ENCODE measurements around the gene SLAMF8. TPM values are rescaled to one million over a fixed set of nuclear protein-coding genes. Genes with fewer than 3 reads are reported as not detected.
A peak's percentile ranks its signal among the peaks of the same experiment; 100 is the strongest.

Gene SLAMF8
- total RNA-seq, 1 experiment from 2014 or later = not detected

DNA sequence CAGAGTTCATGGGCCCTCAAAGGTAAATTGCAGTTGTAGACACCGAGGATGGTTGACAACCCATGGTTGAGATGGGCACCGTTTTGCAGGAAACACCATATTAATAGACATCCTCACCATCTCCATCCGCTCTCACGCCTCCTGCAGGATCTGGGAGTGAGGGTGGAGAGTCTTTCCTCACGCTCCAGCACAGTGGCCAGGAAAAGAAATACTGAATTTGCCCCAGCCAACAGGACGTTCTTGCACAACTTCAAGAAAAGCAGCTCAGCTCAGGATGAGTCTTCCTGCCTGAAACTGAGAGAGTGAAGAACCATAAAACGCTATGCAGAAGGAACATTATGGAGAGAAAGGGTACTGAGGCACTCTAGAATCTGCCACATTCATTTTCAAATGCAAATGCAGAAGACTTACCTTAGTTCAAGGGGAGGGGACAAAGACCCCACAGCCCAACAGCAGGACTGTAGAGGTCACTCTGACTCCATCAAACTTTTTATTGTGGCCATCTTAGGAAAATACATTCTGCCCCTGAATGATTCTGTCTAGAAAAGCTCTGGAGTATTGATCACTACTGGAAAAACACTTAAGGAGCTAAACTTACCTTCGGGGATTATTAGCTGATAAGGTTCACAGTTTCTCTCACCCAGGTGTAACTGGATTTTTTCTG lies 9.3 kb downstream of the SLAMF8 start:
- WGBS (ENCODE audit: extremely low coverage, insufficient read length, low lambda C conversion rate) = no CpG with 5 or more reads among the region's 8 CpGs
- H3K18ac ChIP-seq (ENCODE audit: insufficient read length, low read depth, low read length) = no peak overlapping the region

More for the DNA sequence above, 9.3 kb downstream of the SLAMF8 start:
- H3K4me3 Mint-ChIP-seq = no peak overlapping the region
- Histone ChIP-seq H4K5ac (ENCODE audit: insufficient read length, low read depth, low read length) (no peak overlapping the region), H2AK5ac (ENCODE audit: insufficient read length, low read length) (no peak overlapping the region), H2BK20ac (ENCODE audit: low read depth, low read length, poor library complexity, severe bottlenecking) (no peak overlapping the region), H3K4me2 (ENCODE audit: insufficient read depth, insufficient read length, low read length) (no peak overlapping the region), H2BK5ac (ENCODE audit: insufficient read length, low read length) (no peak overlapping the region), H3K27me3 (ENCODE audit: insufficient read depth, low read length) (no peaks in the 10 kb centered on the region), H3K9ac (ENCODE audit: extremely low read depth, insufficient read length, low read length) (no peak overlapping the region), H3K23ac (ENCODE audit: insufficient read length, low read depth, low read length) (no peak overlapping the region), H3K79me2 (ENCODE audit: insufficient read depth, low read length) (no peaks in the 10 kb centered on the region), H3K79me1 (ENCODE audit: insufficient read depth, low read depth, low read length, poor library complexity, severe bottlenecking) (no peaks in the 10 kb centered on the region), H2BK15ac (ENCODE audit: low read depth, low read length) (no peak overlapping the region), H4K8ac (replicated peaks; ENCODE audit: insufficient read length, low read depth, low read length) (no peak overlapping the region), H3K9me3 (ENCODE audit: control insufficient read depth, low read depth, low read length) (no peaks in the 10 kb centered on the region), H2BK12ac (ENCODE audit: insufficient read length, low read depth, low read length) (no peak overlapping the region), H4K91ac (ENCODE audit: insufficient read length, low read depth, low read length) (no peak overlapping the region), H4K20me1 (ENCODE audit: control insufficient read depth, insufficient read depth, insufficient read length) (no peaks in the 10 kb centered on the region), H3K23me2 (ENCODE audit: insufficient read length, low read depth, low read length, poor library complexity, severe bottlenecking) (no peaks in the 10 kb centered on the region), H3K14ac (ENCODE audit: insufficient read depth, low read length) (no peak overlapping the region), H2AFZ (ENCODE audit: low read length) (no peak overlapping the region), H3K4me1 (ENCODE audit: insufficient read depth, low read length) (no peaks in the 10 kb centered on the region), H3T11ph (ENCODE audit: low read length) (no peak overlapping the region), H3K4ac (ENCODE audit: low read depth, low read length) (no peak overlapping the region), H3K56ac (ENCODE audit: insufficient read length, low read depth, low read length) (no peak overlapping the region), H3K27ac (ENCODE audit: insufficient read length, low read depth, low read length) (no peak overlapping the region), H2BK120ac (ENCODE audit: low read depth, low read length, poor library complexity, severe bottlenecking) (no peak overlapping the region)
- H3K4me1 Mint-ChIP-seq = peaks cover 13 to 19% of the 10 kb centered on the region in 2 experiments
- peak; percentile 45; the same call in 2 of the 3 replicates for TF ChIP-seq CTCF (conservative IDR thresholded peaks at IDR 0.05)
- no peaks in the 10 kb centered on the region for H3K36me3 Mint-ChIP-seq (ENCODE audit: insufficient read depth in 1 of 3, low read depth in 3 of 3)
- H3K9me3 Mint-ChIP-seq = no peaks in the 10 kb centered on the region
- H3K27ac Mint-ChIP-seq = no peak overlapping the region
- DNase-seq = no peak
- peaks cover 29% of the 10 kb centered on the region for H3K27me3 Mint-ChIP-seq (ENCODE audit: low read depth)
